ENCODE results near the gene CAPG.

GRCh38 chr2:85422072-85422457 is 11.9 kb upstream of the CAPG start:
- TF ChIP-seq CTCF (IDR thresholded peaks at IDR 0.05) (no peak), POLR2A (IDR thresholded peaks at IDR 0.05) (no peak)

Measured in right lobe of liver (tissue), 4 donors.